ENCODE results near the gene ITIH1.
A peak's percentile ranks its signal among the peaks of the same experiment; 100 is the strongest.

The ITIH1 gene

DNA sequence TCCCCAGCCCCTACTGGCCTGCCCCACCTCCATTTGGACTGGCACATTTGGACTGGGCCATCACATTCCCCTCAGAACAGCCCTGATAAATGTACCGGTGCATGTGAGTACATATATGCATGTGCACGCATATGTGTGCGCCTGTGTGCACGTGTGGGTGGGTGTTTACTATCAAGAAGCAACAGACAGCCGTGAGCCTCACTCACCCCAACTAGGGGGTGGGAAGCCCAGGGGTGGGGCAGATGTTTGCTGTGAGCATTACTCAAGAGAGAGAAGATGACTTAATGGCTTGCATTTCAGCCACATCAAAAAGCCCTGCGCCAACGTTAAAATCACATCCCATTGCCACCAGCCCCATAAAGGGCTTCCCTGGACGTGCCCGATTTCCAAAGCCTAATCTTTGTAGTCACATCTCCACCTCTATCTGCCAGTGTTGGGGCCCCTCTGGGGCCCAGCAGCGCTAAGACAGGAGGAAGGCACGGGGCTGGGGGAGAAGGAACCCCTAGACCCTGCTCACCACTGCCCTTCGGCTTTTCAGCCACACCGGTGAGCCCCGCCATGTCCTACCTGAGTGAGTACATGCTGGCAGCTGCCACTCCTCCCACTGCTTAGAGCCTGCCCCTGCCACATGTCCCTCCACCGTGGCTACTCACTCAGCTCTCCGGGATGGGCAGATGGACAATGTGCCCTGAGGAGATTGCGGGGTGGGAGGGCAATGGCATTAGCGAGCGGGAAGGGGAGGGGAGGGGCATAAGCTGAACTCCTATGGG is 28.1 kb downstream of the ITIH1 start:
- no peak for DNase-seq
- in situ Hi-C loops (cut with MboI; ENCODE audit: low pct_unique_long_range_greater_than_20kb, low sequenced_read_pairs): no loop called here

DNA sequence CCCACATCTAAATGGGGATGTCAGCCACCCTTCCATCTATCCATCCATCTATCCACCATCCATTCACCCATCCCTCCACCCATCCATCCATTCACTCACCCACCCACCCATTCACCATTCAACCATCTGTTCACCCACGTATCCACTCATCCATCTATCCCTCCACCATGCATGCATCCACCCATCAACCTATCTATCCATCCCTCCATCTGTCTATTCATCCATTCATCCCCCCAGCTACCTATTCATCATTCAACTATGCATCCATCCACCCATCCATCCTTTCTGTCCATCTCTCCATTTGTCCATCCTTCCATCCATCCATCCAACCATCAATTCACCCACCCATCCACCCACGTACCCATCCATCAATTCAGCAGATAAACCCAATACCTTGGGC is 31.8 kb downstream of the ITIH1 start:
- no peak for DNase-seq
- in situ Hi-C loops (cut with MboI; ENCODE audit: low pct_unique_long_range_greater_than_20kb, low sequenced_read_pairs): no loop called here

DNA sequence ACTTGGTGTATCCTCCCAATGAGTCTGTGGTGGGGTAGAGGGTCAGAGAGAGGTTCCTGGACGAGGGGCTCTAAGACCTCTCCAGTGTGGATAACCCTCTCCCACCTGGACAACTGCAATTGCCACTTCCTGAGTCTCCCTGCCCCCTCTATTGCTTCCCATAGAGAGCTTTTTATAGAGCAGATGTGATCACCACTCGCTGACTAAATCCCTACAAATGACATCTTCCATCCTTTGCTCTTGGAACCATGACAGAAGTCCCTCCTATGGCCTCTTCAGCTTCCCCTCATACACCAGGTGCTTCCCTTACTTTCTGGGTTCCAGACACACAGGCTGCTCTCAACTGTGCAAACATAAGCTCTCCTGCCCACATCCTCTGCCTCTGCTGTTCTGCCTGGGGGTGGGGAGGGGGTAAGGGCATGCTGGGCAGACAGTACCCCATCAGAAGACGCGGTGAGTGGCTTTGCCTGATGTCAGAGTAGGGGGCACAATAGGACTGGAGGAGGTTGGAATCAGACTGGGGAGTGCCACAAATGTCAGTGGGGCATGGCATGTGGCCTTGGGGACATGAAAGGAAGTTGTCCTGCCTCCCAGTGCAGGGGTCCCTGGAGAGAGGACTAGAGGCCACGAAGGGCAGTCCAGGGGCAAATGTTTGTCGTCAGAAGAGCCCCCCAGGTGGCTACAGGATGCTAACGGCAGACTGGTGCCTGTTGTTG is 32.4 kb downstream of the ITIH1 start:
- DNase-seq: no peak
- in situ Hi-C loops (cut with MboI; ENCODE audit: low pct_unique_long_range_greater_than_20kb, low sequenced_read_pairs): no loop called here

DNA sequence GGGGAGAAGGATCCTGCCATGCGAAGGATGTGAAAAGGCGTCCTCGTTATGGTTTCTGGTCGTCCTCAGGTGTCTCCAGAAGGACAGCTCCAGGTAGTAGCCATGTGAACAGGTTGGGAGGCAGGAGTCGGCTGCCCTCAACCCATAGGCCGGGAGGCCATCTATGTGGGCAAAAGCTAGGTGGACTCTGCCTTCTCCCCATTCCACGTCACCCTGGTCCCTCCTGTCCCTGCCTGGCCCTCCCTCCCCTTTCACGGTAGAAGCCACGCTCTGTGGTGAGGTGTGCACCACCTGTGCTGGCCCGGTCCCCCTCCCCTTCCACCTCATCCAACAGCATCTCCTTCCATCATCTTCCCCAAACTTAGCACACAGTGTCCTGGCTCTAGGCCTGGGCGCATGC is 33.5 kb downstream of the ITIH1 start:
- in situ Hi-C loops (cut with MboI; ENCODE audit: low pct_unique_long_range_greater_than_20kb, low sequenced_read_pairs): no loop called here
- DNase-seq: no peak

DNA sequence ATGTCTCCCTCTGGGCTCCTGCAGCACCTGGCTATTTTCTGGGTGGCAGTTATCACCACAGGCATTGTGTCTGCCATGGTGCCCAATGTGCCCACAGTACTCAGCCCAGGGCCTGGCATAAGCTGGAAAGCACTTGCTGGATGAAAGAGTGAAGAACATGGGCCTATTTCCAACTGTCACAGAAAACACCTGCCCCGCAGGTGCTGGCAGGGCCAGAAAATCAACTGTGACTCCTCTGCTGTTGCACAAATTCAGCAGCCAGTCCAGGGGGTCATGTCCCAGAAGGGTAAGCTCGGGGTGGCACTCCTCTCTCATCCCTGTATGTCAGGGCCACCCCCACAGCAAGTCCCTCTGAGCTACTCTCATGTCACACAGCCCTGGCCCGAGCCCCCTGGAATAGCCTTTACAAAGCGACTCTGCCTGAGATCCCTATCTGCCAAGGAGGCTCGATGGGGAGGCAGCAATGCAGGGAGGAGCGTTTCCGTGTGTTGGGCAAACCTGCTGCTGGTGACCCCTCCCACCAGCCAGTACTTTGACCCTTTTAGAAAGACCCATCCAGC is 34.1 kb downstream of the ITIH1 start:
- in situ Hi-C loops (cut with MboI; ENCODE audit: low pct_unique_long_range_greater_than_20kb, low sequenced_read_pairs): no loop called here
- DNase-seq: no peak

DNA sequence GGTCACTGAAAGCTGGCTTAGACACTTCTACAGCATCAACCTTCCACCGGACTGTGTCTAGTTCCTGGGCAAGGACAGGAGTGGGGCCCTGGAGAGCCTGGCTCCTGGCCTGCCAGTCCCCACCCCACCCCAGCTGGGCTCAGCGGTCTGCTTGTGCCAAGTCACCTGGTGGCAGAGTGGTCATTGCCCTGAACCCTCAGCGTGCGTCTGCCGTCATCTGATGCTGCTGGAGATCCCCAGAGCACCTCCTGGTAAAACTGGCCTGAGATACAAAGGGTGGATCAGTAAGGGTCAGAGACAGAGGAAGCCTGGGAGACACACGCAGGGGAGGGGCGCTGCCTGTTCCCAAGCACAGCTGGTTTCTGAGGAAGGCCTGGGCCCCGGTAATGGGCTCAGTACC is 36.4 kb downstream of the ITIH1 start:
- DNase-seq: no peak
- in situ Hi-C loops (cut with MboI; ENCODE audit: low pct_unique_long_range_greater_than_20kb, low sequenced_read_pairs): no loop called here

DNA sequence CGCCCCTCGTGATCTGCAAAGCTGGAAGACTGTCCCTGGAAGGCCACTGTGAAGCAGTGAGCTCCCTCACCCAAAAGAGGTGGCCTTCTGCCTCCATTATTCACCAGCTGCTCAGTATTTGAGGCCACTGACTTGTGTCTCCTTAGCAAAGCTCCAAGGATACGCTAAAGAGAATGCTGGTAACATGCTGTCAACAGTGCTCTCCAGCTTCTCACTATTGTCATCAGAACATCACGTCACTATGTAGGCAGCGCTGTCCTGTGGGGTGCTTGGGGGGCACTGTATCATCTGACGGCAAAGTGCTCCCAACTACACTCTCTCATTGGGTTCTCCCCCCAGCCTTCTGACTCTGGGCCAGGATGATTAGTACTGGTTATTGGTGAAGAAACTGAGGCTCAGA is 38.8 kb downstream of the ITIH1 start:
- in situ Hi-C loops (cut with MboI; ENCODE audit: low pct_unique_long_range_greater_than_20kb, low sequenced_read_pairs): no loop called here
- DNase-seq: no peak

DNA sequence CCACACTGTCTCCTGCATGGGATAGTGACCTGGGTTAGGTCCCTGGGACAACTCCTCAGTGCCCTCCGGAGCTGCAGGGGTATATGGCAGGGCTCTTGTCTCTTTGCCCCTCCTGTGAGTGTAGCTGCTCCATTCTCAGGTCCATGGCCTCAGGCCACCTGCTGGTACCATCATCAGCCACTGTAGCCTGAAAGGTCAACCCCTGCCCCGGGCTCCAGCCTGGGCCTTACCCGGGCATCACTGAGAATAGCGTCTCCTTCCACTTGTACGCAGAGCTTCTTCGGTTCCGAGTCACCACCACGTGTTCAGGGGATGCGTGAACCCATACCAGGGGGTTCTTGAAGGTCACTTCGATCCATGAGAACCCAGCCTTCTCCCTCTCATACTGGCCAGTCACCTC is 39.3 kb downstream of the ITIH1 start:
- no peak for DNase-seq
- in situ Hi-C loops (cut with MboI; ENCODE audit: low pct_unique_long_range_greater_than_20kb, low sequenced_read_pairs): no loop called here

DNA sequence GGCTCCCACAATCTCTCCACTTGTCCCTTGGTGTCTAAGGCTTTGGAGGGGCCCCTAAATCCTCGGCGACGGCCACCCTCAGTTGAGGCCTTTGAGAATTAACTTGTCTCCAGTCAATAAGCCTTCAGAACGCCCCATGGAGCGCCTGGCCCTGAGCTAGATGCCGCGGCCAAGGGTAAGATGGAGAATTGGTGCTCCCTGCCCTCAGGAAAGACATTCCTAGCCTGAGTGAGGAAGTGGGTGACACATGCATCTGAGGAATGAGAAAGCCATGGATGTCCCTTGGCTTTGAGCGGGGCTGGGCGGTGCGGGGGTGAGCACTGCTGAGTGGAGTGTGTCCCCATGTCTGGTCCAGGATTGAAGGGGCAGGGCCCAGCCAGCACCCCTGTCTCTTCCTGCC is 39.8 kb downstream of the ITIH1 start:
- no peak for DNase-seq

DNA sequence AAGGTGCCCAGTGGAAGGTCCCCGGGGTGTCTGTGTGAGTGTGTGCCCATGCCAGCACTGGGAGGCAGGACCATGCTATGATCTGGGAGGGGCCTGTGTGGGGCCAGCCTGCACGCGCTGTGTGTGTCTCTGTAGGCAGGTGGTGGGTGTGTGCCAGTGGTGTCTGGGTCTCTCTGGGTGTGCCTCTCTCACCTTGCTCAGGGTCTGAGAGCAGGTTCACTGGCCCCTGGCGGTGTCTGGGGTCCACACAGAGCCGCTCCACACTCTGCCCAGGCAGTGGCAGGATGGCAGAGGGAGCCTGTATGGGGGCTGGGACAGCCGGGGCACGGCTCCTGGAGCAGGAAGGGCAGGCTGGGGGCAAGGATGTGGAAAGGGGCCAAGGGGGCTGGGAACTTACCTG is 40.5 kb downstream of the ITIH1 start:
- DNase-seq: no peak
- in situ Hi-C loops (cut with MboI; ENCODE audit: low pct_unique_long_range_greater_than_20kb, low sequenced_read_pairs): no loop called here

More for the DNA sequence above, 39.8 kb downstream of the ITIH1 start:
- in situ Hi-C loops (cut with MboI; ENCODE audit: low pct_unique_long_range_greater_than_20kb, low sequenced_read_pairs): no loop called here

DNA sequence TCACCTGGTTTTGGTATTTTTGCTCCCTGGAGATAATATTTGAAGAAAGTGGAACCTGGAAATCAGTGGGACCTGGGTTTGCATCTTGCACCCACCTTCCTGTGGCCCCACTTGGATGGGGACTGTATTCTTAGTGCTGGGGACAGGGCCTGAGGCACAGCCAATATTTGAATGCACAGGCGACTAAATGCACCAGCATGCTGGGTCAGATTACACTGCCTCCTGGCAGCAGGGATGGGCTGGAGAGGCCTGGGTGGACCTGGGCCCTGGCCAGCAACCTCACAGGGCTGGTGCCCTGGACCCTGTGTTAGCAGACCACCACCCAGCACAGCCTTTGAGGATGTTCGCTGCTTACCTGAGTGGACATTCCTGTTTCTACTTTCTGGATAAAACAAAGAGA is 42.5 kb downstream of the ITIH1 start:
- in situ Hi-C loops (cut with MboI; ENCODE audit: low pct_unique_long_range_greater_than_20kb, low sequenced_read_pairs): no loop called here
- DNase-seq: no peak

DNA sequence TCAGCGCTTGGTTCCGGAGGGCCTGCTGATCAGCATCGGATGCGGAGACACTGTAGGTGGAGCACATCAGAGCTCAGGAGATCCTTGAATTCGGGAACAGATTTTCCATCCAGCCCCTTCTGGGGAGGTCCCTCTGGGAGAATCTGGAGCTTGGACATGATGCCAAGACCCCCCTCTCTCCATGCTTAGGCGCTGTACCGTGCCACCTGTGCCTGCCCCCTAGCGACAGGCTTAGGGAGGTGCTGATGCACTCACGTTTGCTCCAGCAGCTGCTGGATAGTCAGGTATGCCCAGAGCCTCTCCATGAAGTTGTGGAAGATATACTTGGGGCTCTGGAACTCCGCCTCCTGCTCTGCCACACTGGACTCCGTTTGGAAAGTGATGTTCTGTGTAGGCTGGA is 43.3 kb downstream of the ITIH1 start:
- in situ Hi-C loops (cut with MboI; ENCODE audit: low pct_unique_long_range_greater_than_20kb, low sequenced_read_pairs): no loop called here
- peak; percentile 42 for DNase-seq

DNA sequence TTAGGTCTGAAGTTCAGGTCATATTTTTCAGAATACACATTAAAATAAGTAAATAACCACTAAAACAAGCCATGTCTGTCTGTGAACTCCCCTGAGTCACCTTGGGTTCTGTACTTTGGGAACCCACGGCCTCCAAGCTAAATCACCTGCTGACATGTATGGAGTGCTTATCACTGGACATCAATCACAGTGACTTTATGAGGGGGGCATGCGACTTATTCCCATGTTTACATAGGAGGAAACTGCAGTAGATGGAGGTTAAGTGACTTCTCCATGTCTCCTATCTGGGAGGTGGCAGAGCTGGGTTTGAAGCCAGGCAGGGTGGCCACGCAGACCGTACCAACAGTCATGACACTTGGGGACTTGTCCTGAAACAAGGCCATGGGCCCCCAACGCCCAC is 45.0 kb downstream of the ITIH1 start:
- DNase-seq: no peak
- in situ Hi-C loops (cut with MboI; ENCODE audit: low pct_unique_long_range_greater_than_20kb, low sequenced_read_pairs): no loop called here

DNA sequence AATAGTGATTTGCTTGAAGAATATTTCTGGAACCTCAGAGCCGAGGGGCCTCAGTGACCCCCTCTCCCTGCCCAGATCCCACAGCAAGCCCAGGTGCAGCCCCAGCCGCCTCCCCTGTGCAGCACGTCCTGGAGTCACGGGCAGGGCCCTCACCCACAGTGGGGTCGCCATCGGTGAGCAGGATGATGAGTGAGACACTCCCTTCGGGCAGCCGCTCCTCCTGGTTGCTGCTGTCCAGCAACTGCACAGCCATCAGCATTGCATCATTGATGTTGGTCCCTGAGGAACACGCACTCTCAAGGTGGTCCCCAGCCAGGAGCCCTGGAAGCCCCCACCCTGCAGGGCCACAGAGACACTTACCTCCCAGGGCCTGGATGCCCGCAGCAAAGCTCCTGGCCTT is 46.6 kb downstream of the ITIH1 start:
- in situ Hi-C loops (cut with MboI; ENCODE audit: low pct_unique_long_range_greater_than_20kb, low sequenced_read_pairs): no loop called here
- no peak for DNase-seq

DNA sequence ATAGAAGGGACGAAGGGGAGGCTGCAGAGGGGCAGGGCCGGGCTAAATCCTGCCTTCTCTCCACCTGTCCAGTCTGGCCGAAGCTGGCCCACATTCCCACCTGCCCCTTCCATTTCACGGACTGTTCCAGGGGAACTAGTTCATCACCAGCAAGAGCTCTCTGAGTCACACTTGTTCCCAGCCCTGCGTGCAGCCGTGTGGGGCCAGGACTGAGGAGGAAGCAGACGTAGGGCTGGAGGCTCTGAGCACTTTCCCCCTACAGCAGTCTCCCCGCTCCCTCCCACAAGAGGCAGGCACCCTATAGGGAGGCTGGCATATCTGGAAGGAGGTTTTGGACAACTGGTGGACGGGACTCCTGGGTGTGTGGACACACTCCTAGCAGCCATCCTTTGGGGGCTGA is 50.0 kb downstream of the ITIH1 start:
- in situ Hi-C loops (cut with MboI; ENCODE audit: low pct_unique_long_range_greater_than_20kb, low sequenced_read_pairs): no loop called here
- DNase-seq: no peak

DNA sequence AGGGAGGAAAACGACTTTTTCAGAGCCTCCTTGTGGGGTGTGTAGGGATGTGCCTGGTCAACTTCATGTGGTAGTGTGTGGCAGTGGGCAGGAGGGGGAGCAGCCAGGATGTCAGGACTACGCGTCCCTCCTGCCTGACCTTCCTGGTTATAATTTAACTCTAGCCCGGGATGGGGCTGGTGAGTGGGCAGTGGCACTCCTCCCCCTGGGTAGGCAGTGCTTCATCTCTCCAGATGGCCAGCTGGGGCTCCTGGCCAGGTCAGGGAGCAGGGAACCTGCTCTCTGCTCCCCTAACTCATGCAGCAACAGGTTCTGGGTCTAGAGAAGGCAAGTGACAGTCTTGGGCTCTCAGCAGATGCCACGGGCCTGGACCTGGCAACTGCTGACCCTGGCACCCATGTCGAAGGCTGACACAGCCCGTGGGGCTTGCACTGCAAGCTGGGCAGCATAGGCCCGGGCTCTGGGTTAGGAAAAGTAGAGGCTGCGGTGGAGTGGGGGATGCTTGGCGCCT is 50.5 kb downstream of the ITIH1 start:
- DNase-seq: no peak
- in situ Hi-C loops (cut with MboI; ENCODE audit: low pct_unique_long_range_greater_than_20kb, low sequenced_read_pairs): no loop called here

DNA sequence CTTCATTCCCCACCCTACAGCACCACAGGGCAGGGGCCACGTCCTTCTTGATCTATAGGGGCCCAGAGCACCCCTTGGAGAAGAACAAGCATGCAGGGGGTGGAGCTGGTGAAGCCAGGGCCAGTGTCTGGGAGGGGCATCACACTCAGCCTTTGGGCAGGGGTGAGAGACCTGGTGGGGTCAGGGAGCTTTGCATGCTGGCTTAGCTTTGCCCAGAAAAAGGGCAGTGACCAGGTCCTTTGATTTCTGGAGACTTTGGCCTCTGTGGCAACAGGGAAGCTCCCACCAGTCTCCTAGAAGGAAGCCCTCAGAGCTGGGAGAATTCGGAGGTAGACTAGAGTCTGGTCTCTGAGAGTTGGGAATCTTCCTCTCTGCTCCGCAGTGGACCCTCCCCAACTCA is 52.1 kb downstream of the ITIH1 start:
- no peak for DNase-seq
- in situ Hi-C loops (cut with MboI; ENCODE audit: low pct_unique_long_range_greater_than_20kb, low sequenced_read_pairs): no loop called here

DNA sequence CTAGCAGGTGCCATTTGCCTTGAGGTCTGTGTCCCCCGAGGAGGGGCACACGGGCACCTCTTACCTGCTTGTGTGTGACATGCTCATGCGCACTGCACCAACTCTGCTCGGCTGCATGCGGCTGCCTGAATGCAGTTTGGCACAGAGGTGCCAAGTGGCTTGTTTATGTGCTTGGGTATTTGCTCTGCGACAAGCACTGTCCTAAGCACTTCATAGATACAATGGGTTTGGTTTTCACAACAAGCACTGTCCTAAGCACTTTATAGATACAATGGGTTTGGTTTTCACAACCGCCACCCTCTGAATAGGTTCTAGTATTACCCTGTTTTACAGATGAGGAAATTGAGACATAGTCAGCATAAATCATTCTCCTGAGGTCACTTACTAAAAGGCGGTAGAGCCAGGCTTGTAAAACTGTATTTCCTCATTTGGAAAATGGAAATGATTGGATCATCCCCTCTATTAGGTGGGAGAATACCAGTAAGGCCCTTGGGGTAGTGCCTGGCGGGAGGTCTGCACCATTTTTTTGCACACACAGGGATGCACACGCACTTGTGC is 52.6 kb downstream of the ITIH1 start:
- no peak for DNase-seq
- in situ Hi-C loops (cut with MboI; ENCODE audit: low pct_unique_long_range_greater_than_20kb, low sequenced_read_pairs): no loop called here

DNA sequence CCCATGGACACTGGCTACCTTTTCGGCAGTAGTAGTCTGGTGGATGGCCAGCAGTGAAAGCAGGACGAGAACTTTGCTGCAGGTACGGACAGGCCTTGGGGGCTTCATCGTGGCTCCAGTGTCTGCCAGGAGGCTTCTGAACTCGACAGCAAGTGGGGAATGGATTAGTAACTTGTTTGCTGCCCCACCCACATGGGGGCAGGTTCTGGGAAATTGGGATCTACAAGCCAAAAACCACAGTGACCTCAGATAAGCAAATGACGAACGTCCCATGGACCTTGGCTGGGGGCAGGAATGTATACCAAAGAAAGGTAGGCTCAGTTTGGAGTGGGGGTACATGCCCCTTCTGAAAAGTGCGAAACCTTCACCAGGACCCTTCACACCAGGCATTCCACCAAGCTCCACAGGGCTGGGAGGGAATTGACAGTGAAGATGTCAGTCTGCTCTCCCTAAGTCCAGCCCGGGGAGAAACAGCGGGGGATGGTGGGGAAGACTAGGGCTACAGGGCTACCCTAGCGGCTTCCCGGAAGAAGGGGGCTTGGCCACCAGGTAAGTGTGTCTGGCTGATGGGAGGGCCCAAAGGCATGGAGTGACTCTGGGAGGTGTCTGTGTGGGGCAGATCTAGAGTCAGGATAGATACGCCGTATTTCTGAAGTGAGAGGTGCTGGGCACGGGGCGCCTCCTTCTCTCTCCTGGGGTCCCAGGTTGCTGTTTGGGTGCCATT is 53.3 kb downstream of the ITIH1 start, which contains the start of gene ITIH4:
ITIH4 (minus strand) TSS at position 138 of the 724 bp plus-strand sequence; CDS start at position 108, 30 bp downstream.
- DNase-seq: no peak
- in situ Hi-C loops (cut with MboI; ENCODE audit: low pct_unique_long_range_greater_than_20kb, low sequenced_read_pairs): no loop called here

All from KBM-7 (cell line).